ENCODE measurements around the gene SAMSN1. TPM values are rescaled to one million over a fixed set of nuclear protein-coding genes. Genes with fewer than 3 reads are reported as not detected.

The SAMSN1 gene
- total RNA-seq, 1 donor from 2014 or later = 4.0 TPM

Other genes starting within 250 kb of the SAMSN1 start
- 43.7 and 57.8 TPM in 2 replicates for gene HSPA13, start 163.2 kb downstream of the SAMSN1 start, total RNA-seq